Stimulated activated CD8-positive, alpha-beta memory T cell treated with anti-CD3 and anti-CD28 coated beads, Interleukin-15, amount 100 ng/mL, for 24 hours (primary cell): Measurements from ENCODE around the gene ABHD12.
A peak's percentile ranks its signal among the peaks of the same experiment; 100 is the strongest.
"Not testable (repeated sequence)": the region's sequence is repeated elsewhere in the genome, so short reads cannot be mapped to it uniquely, and the experiment has no call there.

ENCODE experiments used
- DNase-seq: peaks from one replicate; pipeline ENCODE4 v3.0.0-alpha.2; 2020; ENCODE audit warnings: low read depth

ABHD12 gene

DNA sequence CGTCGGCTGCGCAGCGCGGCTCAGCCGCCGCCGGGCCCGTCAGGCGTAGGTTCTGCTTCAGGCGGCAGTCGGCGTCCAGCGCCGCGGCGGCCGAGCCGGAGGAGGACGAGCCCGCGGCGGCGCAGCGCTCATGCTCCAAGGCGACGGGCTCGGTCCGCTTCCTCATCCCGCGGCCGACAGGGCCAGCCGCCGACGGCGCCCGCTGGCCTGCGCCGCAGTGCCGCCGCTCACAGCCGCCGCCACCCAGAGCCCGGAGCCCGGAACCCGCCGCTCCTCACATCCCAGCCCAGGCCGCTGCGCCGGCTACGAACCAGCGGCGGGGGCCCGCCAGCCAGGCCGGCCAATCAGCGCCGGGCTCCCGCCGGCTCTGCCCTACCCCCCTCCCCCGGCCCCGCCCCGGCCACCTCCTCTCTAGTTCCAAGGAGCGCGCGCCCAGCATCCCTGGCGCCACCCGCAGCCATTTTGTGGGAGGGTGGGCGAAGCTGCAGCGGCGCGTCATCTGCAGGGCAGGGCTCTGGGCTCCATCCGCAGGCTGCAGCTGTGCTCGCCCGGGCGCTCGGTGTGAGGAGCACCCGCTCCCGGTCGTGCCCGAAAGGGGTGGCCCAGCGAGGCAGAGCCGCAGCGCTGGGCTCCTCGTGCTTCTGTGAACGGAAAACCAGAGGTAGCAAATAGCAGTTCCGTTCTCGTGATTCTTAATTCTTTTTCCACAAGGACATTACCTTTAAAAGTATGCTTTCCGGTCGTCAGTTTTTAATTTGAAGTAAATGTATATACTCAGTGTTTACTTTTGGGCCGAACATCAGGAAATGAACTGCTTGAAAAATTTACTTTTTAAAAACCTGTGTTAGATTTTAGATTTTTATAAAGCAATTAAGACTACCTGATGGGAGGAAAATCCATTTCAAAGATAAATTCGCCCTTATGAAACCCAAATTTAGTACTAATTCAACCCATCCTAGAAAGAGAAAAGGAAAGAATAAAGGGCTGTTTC is at the start of gene ABHD12:
TSS of gene ABHD12 (minus strand) at position 298 of the 991 bp plus-strand sequence. CDS start at position 166, 132 bp downstream.
- peak; percentile 82 for DNase-seq

GRCh38 chr20:25439328-25439727 is 48.7 kb upstream of the ABHD12 start:
- DNase-seq = no peak

DNA sequence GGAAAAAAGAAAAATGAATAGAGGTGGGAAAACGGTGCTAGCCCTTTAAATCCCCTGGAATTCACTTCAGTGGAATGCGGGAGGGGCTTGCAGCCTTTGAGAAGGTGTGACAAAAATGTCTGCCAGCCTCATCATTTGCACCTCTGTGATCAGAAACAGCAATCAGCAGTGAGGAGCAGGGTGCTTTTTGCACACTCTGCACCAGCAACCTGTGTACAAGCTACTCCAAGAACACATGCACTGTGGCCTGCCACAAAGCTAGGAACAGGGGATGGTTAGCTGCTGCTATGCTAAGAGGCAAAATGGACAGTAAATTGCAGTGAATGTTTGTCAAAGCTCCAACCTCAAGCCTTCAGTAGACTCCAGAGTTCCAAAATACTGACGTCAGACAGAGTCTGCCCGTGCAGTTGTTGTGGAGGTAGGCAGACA is 46.5 kb upstream of the ABHD12 start:
- DNase-seq = no peak

GRCh38 chr20:25424536-25424935 is 33.9 kb upstream of the ABHD12 start:
- no peak for DNase-seq

- no peak for DNase-seq
These were observed 31.4 kb upstream of the ABHD12 start for GRCh38 chr20:25422032-25422431.

- no peak for DNase-seq
These were observed 30.5 kb upstream of the ABHD12 start for GRCh38 chr20:25421102-25421501.

DNA sequence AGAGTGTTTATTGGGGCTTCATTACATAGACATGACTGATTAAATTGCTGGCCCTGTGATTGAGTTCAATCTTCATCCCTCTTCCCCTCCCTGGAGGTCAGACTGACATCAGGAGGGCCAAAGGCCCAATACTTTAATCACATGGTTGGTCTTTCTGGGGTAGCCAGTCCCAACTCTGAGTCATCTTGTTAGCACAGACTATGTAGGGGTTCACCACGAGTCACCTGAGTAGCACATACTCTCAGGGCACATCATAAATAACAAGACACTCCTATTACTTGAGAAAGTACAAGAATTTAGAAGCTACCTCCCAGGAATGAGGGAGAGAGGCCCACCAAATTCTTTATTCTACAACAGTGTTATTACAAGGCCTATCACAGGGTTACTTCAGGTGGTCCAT is 28.1 kb upstream of the ABHD12 start:
- no peak for DNase-seq

GRCh38 chr20:25408890-25409289 is 18.3 kb upstream of the ABHD12 start:
- no peak for DNase-seq

DNA sequence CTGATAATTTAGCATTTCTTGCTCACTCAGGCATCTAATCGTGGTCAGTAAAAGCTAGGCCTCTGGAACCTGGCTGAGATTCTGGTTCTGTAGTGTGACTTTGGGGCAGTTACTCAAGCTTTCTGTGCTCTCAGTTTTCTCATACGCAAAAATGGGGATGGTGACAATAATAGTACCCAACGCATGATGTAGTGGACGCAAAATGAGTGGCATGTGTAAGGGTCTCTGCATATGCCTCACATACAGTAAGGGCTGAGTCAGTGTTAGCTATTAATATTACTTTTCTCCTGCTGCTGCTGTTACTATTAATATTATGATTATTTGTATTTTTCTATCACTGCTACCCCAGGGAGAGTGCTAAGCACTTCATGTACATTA is 17.5 kb upstream of the ABHD12 start:
- DNase-seq = no peak

DNA sequence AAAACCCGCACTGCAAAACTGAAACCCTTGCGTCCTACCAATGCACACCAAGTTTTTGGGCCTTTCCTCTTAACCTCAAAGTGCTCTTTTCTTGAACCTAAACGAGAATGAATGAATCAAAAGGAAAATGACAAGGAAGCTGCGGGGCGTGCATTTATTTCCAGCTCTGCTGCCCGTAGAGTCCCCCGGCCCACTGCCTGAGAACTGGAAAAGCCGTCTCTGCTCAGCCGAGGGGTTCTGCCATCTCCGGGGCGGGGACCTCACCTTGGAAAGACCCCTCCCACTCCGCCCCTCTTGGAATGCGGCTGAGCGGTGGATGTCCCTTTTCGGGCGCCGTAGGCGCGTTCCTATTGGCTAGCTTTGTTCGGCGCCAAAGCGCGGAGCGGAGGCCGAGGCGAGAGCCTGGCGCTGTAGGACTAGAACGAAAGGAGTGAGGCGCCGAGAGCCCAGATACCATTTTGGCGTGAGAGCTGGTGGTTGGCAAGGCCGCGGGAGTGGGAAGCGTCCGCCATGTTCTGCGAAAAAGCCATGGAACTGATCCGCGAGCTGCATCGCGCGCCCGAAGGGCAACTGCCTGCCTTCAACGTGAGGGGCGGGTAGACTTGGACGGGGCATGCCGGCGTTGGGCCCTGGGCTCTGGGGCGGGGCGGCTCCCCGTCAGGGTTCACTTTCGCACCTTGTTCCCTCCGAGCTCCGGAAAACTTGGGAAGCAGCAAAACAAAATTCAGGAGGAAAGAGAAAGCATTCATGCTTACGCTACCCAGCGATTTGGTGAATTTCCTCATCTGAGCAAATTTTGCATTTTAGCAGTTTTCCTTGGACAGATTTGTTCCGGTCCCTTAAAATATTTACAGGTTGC is 16.9 kb upstream of the ABHD12 start, which contains the start of gene GINS1:
TSS of gene GINS1 (plus strand) at position 363 of the 859 bp plus-strand sequence. CDS start at position 511, 148 bp downstream.
- peak; percentile 61 for DNase-seq

- DNase-seq = no peak
These were observed 11.9 kb upstream of the ABHD12 start for GRCh38 chr20:25402583-25402982.

DNA sequence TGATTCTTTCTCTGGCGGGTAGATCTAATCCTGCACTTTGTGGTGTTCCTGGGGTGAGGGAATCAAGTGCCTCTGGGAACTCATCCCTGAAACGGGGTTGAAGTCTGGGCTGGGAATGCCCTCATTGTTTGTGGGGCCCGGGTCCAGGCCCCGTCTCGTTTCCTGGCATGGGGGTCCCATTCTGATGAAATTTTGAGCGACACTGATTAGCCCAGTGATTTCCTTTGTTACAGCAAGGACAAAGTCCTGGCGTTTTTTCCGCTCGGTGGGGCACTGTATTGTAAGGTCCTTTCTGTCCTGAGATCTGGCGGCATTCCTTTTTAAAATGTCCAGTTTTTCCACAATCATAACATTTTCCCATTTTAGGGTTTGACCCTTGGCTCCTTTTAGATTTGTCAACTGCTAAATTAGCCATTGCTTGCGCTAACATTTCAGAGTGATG is 9.7 kb upstream of the ABHD12 start:
- not testable (repeated sequence) for DNase-seq

DNA sequence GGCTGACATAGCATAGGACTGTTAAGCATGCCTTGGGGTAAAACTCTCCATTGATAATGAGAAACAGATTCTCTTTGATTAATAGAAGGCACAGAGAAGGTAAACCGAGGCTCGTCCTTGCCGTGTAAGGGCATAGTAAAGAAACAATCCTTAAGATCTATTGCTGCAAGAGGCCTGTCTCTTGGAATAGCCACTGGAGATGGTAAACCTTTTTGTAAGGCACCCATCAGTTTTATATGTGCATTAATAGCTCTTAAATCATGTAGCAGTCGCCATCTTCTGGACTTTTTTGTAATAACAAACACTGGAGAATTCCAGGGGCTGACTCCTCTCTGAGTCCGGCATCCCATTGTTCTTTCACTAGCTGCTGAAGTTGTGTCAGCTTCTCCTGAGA is 8.4 kb upstream of the ABHD12 start:
- no peak for DNase-seq

DNA sequence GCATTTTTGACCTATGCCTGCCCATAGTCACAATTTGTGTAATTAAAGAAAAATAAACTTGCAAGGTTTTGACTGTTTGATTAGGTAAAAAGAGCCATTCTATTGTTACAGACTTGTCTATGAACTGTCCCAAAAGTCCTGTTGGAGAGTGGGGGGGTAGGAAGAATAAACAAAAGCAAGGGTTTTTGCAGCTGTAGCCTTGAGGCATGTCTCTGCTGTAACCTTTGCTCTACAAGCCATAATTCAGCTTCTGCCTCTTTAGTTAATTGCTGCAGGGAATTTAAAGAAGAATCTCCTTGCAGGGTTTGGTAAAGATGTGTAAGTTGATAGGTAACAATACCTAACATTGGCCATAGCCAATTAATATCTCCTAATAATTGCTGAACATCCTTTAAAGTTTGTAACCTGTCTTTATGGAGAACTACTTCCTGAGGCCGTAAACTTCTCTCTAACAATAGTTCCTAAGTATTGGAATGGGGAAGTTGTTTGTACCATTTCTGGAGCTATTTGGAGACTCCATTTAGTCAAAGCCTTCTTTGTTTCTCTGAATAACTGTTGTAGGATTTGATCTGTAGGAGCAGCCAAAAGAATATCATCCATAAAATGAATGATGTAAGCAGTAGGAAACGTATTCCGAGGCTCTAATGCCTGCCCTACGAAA is 7.9 kb upstream of the ABHD12 start:
- no peak for DNase-seq

DNA sequence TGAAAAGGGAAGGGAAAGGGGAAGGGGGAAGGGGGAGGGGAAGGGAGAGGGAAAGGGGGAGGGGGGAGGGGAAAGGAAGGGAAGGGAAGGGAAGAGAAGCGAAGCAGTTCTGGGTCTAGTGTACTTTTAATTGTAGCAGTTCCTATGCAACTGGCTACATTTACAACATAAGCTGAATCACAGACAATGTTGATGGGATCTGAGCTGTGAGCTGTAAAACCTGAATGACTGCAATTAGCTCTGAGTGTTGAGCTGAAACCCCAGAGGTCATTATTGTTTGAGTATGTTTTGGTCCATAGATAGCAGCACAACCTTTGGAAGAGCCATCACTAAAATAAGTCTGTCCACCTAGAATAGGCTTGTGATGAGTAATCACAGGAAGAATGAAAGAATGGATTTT is 7.2 kb upstream of the ABHD12 start:
- DNase-seq = no peak

- no peak for DNase-seq
These were observed 6.5 kb upstream of the ABHD12 start for GRCh38 chr20:25397096-25397495.

- DNase-seq = no peak
These were observed 4.4 kb upstream of the ABHD12 start for GRCh38 chr20:25394996-25395395.

GRCh38 chr20:25394276-25394675 is 3.6 kb upstream of the ABHD12 start:
- DNase-seq = no peak

DNA sequence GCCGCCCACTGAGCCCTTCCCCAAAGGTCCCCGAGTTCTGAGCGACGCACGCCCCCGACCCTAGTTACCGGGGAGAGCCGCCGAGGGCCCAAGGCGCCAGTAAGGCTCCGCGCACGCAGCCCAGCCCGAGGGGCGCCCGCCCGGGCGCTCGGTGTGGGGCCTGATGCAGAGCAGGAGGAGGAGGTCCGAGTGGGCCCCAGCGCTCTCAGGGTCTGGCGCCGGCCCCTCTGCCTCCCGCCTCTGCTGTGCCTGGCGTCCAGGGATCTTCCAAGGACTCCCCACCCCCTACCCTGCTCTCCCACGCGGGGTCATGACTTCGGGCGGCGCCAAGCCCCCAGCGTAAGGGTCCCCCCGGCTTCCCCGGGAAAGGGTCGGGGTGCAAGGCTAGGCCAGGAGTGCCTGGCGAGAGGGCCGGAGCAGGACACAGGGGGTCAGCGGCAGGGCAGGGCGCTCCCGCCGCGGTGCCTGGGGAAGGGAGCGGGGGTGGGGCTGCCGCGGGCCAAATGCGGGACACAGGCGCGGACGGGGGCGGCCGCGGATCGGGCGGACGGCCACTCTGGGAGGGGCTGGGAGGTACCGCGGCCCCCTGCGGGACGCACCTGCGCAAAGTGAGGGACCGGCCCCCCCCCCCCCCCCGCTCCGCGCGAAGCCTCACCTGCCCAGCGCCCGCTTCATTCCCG is 637 bp downstream of the ABHD12 start:
- peak; percentile 14 for DNase-seq

GRCh38 chr20:25389401-25389857 is 1.2 kb downstream of the ABHD12 start:
- DNase-seq = no peak

DNA sequence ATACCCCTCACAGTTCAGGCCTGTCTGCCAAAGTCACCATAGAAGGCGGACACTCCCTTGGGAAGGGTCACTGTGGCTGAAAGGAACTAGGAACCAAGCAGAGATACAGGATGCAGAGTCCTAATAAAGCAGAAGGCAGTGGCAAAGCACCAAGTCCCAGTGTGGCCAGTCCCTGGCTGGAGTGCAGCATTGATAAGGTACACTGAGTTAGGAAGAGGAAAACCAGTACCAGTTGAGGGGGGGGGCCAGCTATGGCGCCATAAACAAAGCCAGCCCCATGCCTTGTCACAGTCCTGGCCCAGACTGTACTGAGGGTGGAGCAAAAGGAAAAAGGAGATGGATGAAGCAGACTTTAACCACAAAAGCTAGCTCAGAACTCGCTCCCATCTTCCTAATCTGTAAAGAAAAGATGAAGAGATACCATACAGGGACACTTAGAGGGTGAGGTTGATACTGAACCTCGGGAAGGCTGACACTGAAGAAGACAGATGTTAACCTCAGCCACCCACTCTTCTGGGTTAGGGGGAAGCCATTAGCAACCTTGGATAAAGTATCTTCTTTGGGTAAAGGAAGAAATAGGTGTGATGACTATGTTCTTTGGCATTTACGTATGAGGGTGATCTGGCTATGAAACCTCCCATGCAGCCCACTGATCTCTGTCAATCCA is 7.8 kb downstream of the ABHD12 start:
- DNase-seq = no peak
